ENCODE data around the gene ADAT3.

DNA sequence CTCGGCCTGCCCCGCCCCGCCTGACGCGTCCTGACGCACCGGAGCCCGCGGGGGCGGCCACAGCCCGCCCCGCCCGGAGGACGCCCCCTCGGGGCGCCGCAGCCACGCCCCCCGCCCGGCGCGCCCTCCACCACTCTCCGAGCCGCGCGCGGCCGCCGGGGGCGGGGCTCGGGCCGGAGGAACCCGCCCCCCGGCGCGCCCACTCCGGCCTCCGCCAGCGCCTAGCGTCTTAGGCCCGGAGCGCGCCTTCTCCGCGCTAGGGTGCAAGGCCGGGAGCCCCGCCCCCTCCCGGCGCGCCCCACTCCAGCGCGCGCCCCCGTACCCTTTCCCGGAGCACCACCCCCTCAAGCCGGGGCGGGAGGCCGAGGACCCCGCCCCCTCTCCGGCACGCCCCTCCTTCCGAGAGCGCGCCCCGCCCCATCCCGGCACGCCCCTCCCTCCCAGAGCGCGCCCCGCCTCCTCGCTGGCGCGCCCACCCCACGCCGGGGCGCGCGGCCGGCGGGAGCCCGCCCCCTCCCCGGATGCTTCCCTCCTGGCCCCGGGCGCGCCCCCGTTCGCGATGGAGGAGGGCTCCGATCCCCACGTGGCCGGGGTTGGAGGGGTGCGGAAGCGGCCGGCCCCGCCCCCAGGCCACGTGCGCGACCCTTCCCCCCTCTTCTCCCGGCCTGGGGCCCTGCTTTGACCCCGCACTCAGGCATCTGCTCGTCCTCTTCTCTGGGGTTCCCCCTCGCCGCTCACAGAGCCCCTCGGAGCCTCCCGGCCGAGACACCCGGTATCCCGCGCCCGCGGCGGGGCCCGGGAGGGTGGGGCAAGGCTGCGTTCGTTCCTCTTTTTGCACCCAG, 41.3 kb upstream of the ADAT3 start:
- TF ChIP-seq CTCF (IDR thresholded peaks at IDR 0.05) (no peak), POLR2AphosphoS5 (IDR thresholded peaks at IDR 0.05) (peak in 1 of 3 donors; percentile 18), POLR2A (IDR thresholded peaks at IDR 0.05) (no peak), EP300 (IDR thresholded peaks at IDR 0.05) (no peak)

Measured in stomach (tissue), 4 donors.